Vagina (tissue), 2 donors: ENCODE results near the gene ZNF644.

Experiments used
- CTCF ChIP-seq, 3 experiments: fragments of 450-650 bp in 2 of 3; fragments of 200-600 bp in 1 of 3; sonication (generic) in 1 of 3; IDR thresholded peaks; one replicate each; pipeline ENCODE4 v1.5.1; 2017 to 2019; ENCODE audit warnings: antibody characterized with exemption in 3 of 3, mild to moderate bottlenecking in 2 of 3, moderate library complexity in 2 of 3
- POLR2A ChIP-seq, 2 donors: fragments of 450-650 bp; IDR thresholded peaks; one replicate each; pipeline ENCODE4 v1.6.1; 2017; ENCODE audit warnings: antibody characterized with exemption in 2 of 2, mild to moderate bottlenecking in 2 of 2, moderate library complexity in 2 of 2

- TF ChIP-seq CTCF (IDR thresholded peaks at IDR 0.05), result no peak
- TF ChIP-seq POLR2A (IDR thresholded peaks at IDR 0.05), result no peak
Measured at GRCh38 chr1:91015358-91015780, 6.5 kb downstream of the ZNF644 start.
